ENCODE data around the gene RAD52.

The RAD52 gene

DNA sequence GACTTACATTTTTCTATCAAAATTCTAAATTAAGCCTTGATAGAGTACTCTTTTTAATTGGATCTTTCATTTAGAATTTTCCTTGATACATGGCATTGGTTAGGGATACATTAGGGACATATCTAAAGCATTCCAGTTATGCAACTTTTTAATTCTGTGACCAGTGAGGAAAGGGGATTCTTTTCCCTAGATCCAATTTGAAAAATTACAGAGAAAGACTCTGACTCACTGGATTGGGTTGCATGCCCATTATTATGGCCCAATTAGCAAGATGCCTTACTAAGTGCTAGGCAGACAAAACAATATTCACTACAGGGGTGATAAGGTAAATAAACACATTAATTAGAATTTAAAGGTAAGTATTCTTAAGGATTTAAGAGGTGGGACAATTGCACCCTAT is 5.2 kb upstream of the RAD52 start:
- Histone ChIP-seq H2AFZ (ENCODE audit: low read depth, low read length) (no peak overlapping the region), H3K27me3 (ENCODE audit: low read depth, low read length) (no peaks in the 10 kb centered on the region), H3K4me3 (ENCODE audit: low read length) (no peak overlapping the region), H3K4me2 (ENCODE audit: low read length) (no peak overlapping the region), H3K79me2 (ENCODE audit: low read length) (no peaks in the 10 kb centered on the region), H3K27ac (ENCODE audit: low read length) (no peak overlapping the region), H3K9ac (ENCODE audit: low read length) (no peak overlapping the region), H4K20me1 (ENCODE audit: insufficient read depth, low read length) (no peaks in the 10 kb centered on the region), H3K36me3 (replicated peaks; ENCODE audit: low read depth, low read length) (no peaks in the 10 kb centered on the region), H3K4me1 (ENCODE audit: low read length) (peaks cover 8% of the 10 kb centered on the region), H3K9me3 (ENCODE audit: insufficient read depth, low read length) (no peaks in the 10 kb centered on the region)
- TF ChIP-seq, protein P1, sequence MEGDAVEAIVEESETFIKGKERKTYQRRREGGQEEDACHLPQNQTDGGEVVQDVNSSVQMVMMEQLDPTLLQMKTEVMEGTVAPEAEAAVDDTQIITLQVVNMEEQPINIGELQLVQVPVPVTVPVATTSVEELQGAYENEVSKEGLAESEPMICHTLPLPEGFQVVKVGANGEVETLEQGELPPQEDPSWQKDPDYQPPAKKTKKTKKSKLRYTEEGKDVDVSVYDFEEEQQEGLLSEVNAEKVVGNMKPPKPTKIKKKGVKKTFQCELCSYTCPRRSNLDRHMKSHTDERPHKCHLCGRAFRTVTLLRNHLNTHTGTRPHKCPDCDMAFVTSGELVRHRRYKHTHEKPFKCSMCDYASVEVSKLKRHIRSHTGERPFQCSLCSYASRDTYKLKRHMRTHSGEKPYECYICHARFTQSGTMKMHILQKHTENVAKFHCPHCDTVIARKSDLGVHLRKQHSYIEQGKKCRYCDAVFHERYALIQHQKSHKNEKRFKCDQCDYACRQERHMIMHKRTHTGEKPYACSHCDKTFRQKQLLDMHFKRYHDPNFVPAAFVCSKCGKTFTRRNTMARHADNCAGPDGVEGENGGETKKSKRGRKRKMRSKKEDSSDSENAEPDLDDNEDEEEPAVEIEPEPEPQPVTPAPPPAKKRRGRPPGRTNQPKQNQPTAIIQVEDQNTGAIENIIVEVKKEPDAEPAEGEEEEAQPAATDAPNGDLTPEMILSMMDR (IDR thresholded peaks at IDR 0.05; ENCODE audit: low read depth, low read length) = no peak
- no peak for TF ChIP-seq EZH2phosphoT487 (IDR thresholded peaks at IDR 0.05; ENCODE audit: low read depth)

DNA sequence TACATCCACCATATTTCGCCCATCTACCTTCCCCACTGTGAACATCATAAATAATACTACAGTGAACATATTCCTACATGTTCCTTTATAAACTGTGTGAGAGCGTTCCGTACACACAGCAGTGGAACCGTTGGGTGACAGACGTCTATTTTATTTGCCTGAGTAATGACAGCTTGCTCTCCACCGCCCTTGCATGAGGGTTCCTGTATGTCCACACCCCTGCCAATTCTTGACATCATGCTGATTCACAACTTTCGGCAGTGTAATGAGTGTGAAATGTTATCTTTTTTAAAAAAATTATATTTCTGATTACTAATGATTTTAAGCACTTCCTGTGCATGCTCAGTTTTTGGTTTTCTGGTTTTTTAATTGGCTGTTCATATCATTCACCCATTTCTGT is 4.3 kb upstream of the RAD52 start:
- Histone ChIP-seq H2AFZ (ENCODE audit: low read depth, low read length) (no peak overlapping the region), H4K20me1 (ENCODE audit: insufficient read depth, low read length) (no peaks in the 10 kb centered on the region), H3K79me2 (ENCODE audit: low read length) (peaks cover 5% of the 10 kb centered on the region), H3K4me1 (ENCODE audit: low read length) (peaks cover 5% of the 10 kb centered on the region), H3K9me3 (ENCODE audit: insufficient read depth, low read length) (no peaks in the 10 kb centered on the region), H3K27me3 (ENCODE audit: low read depth, low read length) (no peaks in the 10 kb centered on the region), H3K36me3 (replicated peaks; ENCODE audit: low read depth, low read length) (no peaks in the 10 kb centered on the region), H3K27ac (ENCODE audit: low read length) (no peak overlapping the region), H3K9ac (ENCODE audit: low read length) (no peak overlapping the region), H3K4me2 (ENCODE audit: low read length) (no peak overlapping the region), H3K4me3 (ENCODE audit: low read length) (no peak overlapping the region)
- TF ChIP-seq, protein P1 (IDR thresholded peaks at IDR 0.05; ENCODE audit: low read depth, low read length) = no peak
- no peak for TF ChIP-seq EZH2phosphoT487 (IDR thresholded peaks at IDR 0.05; ENCODE audit: low read depth)

DNA sequence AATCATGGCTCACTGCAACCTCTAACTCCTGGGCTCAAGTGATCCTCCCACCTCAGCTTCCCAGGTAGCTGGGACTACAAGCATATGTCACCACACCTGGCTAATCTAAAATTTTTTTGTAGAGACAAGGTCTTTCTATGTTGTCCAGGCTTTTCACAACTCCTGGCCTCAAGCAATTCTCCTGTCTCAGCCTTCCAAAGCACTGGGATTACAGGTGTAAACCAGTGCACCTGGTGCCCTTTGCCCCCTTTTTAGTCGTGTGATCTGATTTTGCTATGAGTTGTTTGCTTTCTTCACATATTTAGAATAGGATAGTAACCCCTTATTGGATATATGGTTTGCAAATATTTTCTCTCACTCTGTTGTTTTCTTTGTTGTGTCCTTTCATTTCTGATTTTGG is 1.7 kb upstream of the RAD52 start:
- Histone ChIP-seq H4K20me1 (ENCODE audit: insufficient read depth, low read length) (no peaks in the 10 kb centered on the region), H3K79me2 (ENCODE audit: low read length) (peaks cover 31% of the 10 kb centered on the region), H2AFZ (ENCODE audit: low read depth, low read length) (no peak overlapping the region), H3K4me1 (ENCODE audit: low read length) (peaks cover 9% of the 10 kb centered on the region), H3K36me3 (replicated peaks; ENCODE audit: low read depth, low read length) (no peaks in the 10 kb centered on the region), H3K9me3 (ENCODE audit: insufficient read depth, low read length) (no peaks in the 10 kb centered on the region), H3K27ac (ENCODE audit: low read length) (no peak overlapping the region), H3K4me2 (ENCODE audit: low read length) (no peak overlapping the region), H3K27me3 (ENCODE audit: low read depth, low read length) (no peaks in the 10 kb centered on the region), H3K9ac (ENCODE audit: low read length) (no peak overlapping the region), H3K4me3 (ENCODE audit: low read length) (no peak overlapping the region)
- no peak for TF ChIP-seq EZH2phosphoT487 (IDR thresholded peaks at IDR 0.05; ENCODE audit: low read depth)
- TF ChIP-seq, protein P1 (IDR thresholded peaks at IDR 0.05; ENCODE audit: low read depth, low read length) = no peak

DNA sequence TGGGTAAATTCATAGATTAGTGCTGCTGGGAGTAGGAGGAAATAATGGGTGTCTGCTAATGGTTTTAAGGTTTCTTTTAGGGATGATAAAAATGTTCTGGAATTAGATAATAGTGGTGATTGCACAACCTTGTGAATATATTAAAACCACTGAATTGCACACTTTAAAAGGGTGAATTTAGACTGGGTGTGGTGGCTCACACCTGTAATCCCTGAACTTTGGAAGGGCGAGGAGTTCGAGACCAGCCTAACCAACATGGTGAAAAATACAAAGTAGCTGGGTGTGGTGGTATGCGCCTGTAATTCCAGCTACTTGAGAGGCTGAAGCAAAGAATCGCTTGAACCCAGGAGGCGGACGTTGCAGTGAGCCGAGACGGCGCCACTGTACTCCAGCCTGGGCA is 1.3 kb downstream of the RAD52 start:
- Histone ChIP-seq H3K36me3 (replicated peaks; ENCODE audit: low read depth, low read length) (no peaks in the 10 kb centered on the region), H3K4me1 (ENCODE audit: low read length) (peaks cover 9% of the 10 kb centered on the region), H3K27ac (ENCODE audit: low read length) (no peak overlapping the region), H3K79me2 (ENCODE audit: low read length) (peaks cover 45% of the 10 kb centered on the region), H3K27me3 (ENCODE audit: low read depth, low read length) (no peaks in the 10 kb centered on the region), H4K20me1 (ENCODE audit: insufficient read depth, low read length) (no peaks in the 10 kb centered on the region), H3K9ac (ENCODE audit: low read length) (peak overlapping the region; percentile 95; the same call in 1 of the 2 replicates), H3K4me3 (ENCODE audit: low read length) (peak overlapping the region; percentile 96), H2AFZ (ENCODE audit: low read depth, low read length) (no peak overlapping the region), H3K4me2 (ENCODE audit: low read length) (peak overlapping the region; percentile 74), H3K9me3 (ENCODE audit: insufficient read depth, low read length) (no peaks in the 10 kb centered on the region)
- no peak for TF ChIP-seq EZH2phosphoT487 (IDR thresholded peaks at IDR 0.05; ENCODE audit: low read depth)
- TF ChIP-seq, protein P1 (IDR thresholded peaks at IDR 0.05; ENCODE audit: low read depth, low read length) = no peak
